Right lobe of liver (tissue), 4 donors: ENCODE data around the gene ZNF385B.

Experiments
- CTCF ChIP-seq, 4 donors: fragments of 200-600 bp in 3 of 4; fragments of 450-650 bp in 1 of 4; IDR thresholded peaks; one replicate each; pipeline versions ENCODE4 v1.5.1 to v1.8.0; 2016 to 2022; ENCODE audit warnings: antibody characterized with exemption in 4 of 4, mild to moderate bottlenecking in 2 of 4
- POLR2A ChIP-seq: fragments of 450-650 bp; IDR thresholded peaks from one replicate; pipeline ENCODE4 v1.6.1; 2017; ENCODE audit warnings: antibody characterized with exemption, mild to moderate bottlenecking
- donor health status: DM: no; HTN: no; CAD: no.
- donor health status: DM: no; HTN: no; CAD: no.
- donor health status: DM: no; HTN: yes; CAD: no.

GRCh38 chr2:179802051-179802882 is 59.1 kb downstream of the ZNF385B start:
- TF ChIP-seq CTCF (IDR thresholded peaks at IDR 0.05) (no peak), POLR2A (no peak)
